GM19023 (cell line): ENCODE measurements around the gene ZDHHC1.

Experiments used
- ATAC-seq: cut with Tn5 transposase; IDR thresholded peaks from one replicate; pipeline ENCODE4 v1.9.1; 2021; ENCODE audit warnings: mild to moderate bottlenecking, moderate library complexity; ENCODE audit not compliant: unreplicated experiment

Gene ZDHHC1

DNA sequence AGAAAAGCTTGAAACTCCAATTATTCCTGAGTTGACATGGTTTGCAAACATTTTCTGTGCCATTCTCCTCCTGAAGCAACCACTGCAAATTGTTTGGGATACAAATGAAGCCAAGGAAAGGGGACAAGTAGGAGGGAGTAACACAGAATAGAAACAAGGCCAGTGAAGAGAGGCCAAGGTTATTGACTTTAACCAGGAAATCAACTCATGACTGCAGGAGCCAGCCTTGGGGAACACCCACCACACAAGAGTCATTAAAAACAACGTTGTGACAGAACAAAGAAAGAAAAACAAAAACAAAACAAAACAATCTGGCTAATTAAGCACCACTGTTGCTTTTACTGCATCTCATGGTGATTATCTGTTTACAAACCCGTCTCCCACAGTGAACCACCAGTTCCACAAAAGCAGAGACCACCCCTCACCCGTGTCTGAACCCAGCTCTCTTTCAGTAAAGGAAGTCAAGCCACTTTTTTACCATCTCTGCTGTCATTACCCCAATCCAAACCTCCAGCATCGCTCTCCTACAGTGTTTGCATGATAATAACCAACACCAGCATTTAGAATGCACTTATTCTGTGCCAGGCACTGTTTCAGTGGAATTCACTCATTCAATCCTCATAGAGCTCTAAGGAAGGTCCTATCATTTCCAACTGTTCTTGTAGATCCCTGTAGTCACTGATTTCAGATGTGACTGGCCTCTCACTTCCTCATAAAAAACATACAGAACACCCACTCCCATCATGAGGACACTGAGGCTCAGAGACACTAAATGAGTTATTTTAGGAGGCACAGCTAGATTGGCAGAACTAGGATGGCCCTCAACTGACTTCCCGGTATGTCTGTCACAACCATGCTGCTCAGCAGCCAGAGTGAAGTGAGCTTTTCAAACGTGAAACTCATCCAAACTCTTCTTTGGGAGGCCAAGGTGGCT is 2.0 kb downstream of the ZDHHC1 start:
- no peak for ATAC-seq

DNA sequence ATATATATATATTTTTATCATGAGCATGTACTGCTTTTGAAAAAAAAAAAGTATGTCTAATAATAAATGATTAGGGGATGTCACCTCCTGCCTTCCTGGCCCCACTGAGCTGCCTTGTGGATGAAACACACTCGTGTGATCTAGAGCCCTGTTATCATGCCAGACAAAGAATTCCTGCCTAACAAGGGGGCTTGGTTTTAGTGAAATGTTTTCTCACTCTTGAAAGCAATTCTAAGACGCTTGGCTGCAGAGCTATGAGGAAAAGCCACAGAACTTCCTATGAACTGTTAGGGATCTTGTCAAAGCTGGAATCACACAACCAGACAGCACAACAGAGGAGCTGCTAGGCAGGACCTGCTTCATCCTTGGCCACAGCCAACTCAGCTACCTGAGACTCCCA is 4.0 kb downstream of the ZDHHC1 start:
- ATAC-seq = no peak

DNA sequence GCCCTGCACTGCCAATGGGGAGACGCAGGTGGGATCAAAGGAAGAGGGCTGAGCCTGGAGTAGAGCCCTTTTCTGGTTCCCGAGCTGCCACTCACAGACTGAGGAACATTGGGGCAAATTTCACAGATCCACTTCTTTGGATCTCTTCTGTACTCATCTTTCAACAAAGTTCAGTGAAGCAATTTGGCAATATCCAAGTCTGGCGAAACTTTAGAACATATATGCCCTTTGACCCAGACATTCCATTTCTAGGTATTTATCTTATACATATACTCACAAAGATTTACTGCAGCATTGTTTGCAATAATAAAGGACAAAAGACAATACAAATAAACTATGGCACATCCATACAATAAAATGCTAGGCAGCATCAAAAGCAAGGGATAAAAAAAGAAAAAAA is 4.9 kb downstream of the ZDHHC1 start:
- ATAC-seq = no peak

DNA sequence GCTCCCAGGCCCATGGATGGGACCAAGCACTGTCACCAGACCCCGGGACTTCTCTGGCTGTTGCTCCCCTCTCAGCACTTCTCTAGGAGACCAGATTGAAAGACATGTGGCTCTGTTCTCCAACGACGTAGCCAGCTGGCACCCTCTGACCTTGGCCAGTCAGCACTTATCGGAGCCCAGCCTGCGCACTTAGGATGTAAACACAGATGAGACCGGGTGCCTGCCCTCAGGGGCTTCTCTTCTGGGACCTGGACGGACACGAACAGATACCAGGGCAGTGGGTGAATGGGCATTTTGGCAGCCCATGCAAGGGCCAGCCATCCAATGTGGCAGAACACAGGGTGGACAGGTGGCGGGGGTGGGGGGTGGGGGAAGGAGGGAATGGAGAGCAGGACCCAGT is 6.6 kb downstream of the ZDHHC1 start:
- ATAC-seq = no peak

DNA sequence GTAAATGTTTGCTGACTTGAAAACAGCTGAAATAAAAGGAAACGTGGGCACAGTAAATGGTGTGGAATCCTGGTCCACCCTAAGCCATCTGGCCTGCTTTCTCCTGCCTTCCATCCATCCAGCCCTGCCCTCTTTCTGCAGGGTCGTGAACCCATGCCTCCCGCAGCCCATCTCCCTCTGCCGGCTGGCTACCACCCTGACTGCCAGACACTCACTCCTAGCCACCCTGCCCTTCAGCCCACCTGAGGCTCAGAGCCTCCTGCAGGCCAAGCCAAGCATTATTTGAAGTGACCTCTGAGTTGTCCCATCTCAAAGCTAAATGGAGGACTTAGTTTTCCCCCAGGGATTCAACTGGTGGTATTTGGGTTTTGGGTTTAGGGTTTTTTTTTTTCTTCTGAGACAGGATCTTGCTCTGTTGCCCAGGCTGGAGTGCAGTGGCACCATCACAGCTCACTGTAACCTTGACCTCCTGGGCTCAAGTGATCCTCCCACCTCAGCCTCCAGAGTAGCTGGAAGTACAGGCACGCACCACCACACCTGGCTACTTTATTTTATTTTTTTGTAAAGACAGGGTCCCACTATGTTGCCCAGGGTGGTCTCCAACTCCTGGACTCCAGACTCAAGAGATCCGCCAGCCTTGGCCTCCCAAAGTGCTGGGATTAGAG is 8.4 kb downstream of the ZDHHC1 start:
- ATAC-seq = no peak

DNA sequence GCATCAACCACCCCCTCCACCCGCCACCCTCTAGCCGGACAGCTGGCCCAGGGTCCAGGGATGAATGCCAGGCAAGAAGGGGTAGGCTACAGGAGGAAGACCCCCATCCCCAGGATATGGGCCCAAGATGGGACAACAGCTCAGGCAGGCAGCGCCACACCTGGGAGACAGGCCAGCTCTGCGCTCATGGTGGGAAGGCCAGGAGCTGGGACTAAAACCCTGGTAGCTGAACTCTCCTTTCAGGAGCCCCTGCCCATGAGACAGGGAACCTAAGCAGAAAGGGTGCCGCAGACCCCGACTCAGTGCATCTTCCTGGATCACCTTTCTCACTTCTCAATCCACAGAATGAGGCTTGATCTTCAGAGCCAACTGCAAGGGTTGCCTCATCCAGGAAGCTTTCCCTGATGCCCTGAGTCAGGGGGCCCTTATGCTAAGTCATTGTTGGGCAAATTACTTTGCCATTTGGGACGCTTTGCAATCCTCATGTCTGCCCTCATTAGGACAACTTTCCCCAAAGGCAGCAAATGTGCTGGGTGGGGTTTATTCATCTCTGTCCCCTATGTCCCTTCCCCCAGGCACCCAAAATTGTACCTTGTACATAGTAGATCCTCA is 9.0 kb downstream of the ZDHHC1 start:
- no peak for ATAC-seq

DNA sequence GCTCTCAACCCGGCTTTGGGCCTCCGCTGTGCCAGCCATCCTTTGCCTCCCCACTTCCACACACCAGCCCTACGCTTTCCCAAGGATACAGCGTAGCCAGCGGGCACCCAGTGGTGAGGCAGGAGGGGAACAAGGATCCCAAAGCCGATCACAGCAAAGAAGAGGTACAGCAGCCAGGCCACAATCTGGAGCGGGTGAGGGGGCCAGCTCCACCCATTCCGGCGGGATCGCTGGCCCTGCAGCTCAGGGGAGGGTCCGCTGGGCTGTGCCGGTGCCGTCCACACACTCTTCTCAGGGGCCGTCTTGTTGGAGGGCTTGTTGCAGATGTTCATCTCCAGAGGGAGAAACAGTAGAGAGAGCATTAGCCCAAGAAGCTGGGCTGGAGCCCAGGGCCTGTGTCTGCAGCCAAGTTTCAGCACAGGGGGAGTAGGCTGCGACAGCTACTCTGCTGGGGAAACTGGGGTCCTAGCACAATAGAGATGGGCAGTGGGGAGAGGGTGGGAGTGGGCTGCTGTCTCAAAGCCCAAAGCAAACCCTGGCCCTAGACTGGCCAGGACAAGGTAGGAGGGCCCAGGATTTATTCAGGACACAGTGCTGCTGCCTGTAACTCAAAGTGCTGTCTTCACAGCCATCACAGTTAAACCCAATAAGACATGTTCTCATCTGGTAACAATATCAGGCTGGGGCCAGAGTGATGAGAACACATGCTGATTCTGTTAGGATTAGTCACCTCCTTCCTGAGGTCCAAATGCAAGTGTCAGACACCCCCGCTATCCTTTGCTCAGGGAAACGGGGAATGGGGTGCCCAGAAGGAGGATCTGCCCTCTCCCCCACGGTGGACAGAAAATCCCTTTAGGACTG is 9.9 kb downstream of the ZDHHC1 start:
- no peak for ATAC-seq

DNA sequence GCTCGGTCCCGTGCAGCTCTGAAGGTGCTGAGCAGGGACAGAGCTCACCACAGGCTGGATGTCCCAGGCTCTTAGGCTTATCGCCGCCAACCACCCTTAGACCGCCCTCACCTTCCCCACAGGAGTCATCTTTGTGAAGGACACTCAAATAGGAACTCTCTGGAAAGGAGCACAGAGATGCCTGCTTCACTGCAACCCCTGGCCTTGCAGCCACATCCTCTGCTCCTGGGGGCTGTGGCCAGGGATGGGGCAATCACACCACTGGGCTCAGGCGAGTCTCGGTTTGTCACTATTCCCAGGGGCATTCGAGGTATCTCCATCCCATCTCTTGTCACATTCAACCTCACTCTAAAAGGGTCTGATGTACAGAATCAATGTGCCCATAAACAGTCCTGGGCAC is 10.9 kb downstream of the ZDHHC1 start:
- no peak for ATAC-seq

DNA sequence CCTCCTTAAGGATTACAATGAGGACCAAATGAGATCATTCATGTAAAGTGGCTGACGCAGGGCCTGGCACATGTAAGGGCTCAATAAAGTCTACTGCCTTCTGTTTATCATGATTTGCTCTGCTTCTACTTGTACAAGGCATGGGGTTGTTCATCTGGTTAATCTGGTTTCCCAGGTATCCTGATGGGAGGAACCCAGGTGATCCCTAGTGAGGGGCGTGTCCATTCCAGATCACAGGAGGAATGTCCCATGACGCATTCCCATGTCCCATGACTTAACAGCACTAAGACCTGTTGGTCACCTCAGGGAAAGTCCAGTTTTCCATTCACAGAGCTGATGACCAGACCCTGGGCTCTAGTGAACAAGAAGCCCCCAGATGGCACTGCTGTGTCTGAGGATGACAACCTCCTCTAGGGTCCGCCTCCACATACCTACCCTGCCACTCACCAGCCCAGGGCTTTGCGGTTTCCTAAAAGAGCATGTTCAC is 11.5 kb downstream of the ZDHHC1 start:
- ATAC-seq = no peak

DNA sequence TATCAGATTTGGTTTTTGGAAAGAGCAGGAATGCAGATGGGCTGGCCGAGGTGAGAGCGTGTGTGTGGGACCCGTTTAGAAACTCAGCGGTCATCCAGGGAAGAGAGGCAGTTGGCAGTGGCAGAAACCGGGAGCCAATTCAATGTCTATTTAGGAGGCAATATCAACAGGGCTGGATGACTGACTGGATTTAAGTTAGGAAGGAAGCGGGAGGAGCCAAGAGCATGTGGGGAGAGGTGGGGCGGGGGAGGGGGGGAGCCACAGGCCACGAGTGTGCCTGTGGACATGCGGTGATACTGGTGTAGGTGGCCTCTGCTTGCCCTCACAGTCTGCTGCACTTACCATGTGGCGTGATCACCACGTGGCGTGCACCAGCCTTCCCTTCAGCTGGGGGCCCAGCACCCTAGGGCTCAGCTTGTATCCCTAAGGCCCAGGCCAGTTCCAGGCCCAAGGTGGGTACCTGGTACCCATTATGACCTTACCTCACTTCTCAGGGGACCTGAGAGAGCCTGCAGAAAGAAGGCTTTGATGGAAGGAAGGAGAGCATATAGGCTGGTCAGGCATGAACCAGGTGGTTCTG is 12.2 kb downstream of the ZDHHC1 start:
- ATAC-seq = no peak

DNA sequence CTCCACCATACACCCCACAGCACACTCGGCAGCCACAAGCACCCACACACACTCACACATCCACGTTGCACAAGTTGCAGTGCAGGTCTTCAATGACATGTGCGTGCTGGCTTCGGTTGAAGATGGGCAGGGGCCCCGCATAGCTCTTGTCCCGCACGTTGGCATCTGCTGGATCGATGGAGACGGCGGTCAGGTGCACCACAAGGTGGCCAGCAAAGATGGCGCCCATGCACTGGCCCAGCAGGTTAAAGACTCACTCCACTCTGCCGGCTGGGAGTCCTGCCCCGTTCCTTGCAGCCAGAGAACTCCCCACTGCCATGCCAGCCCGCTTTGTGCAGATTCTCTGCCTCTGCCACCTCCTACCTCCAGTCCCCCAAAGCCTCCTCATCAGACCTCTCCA is 15.4 kb downstream of the ZDHHC1 start:
- no peak for ATAC-seq

DNA sequence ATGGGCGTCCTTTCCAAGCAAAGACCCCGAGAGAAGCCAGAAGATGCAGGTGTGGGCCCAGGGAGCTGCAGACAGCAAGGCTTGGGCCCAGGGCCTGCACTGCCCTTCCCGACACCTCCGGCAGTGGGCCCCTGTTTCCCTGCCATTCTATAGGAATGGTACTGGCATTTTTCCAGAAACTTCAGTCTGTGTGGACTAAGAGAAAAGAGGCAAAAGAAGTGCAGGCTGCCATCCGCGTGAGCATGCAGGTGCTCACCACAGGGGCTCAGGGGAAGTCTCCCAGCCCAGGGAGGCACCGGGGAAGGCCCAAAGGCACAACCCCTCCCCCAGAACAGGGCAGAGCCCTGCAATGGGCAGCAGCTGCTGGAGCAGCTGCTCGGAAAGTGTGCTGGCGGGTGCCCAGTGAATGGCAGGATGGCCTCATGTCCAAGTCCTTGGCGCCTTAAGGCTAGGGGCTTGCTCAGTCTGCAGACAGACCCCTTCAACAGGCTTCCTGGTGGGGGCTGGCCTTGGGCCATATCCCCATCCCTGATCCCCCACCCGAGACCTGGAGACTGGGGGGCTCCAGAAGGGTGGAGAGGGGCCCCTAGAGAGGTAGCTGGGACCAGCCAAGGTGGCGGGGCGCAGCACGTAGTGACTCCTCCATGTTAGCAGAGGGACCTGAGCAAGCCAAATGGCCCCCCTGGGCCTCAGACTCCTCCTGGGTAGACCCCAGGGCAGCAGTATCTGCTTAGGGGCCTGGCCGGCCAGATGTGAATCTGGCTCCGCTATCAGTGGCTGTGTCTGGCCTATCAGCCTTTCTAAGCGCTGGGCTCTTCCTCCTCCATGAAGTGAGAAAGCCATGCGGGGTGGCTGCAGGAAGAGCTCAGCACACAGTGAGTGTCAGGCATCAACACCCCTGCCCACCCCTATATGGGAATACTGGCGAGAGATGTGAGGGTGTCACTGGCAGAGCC is 16.2 kb downstream of the ZDHHC1 start:
- no peak for ATAC-seq

DNA sequence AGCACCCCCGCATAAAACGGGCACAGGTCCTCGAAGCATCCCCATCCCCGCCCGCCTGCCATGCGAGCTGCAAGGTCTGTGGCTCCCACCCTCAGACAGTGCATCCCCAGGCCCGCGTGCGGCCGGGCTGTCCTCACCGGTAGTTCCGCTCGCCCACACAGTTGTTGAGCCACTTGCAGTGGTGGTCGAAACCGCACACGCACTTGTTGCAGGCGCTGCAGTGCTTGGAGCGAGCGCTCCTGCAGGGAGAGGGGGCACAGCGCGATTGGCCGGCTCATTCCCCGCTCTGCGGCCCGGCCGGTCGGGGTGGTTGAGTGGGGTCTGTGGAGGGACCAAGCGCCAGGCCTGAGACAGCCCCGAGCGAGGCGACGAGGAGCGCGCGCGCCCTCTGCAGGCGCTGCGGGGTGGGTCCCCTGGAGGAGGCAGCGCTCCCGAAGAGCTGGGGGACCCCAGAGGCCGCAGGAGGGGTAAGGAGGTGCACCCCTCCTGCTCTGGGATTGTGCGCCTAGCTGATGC is 17.0 kb downstream of the ZDHHC1 start:
- ATAC-seq = no peak

DNA sequence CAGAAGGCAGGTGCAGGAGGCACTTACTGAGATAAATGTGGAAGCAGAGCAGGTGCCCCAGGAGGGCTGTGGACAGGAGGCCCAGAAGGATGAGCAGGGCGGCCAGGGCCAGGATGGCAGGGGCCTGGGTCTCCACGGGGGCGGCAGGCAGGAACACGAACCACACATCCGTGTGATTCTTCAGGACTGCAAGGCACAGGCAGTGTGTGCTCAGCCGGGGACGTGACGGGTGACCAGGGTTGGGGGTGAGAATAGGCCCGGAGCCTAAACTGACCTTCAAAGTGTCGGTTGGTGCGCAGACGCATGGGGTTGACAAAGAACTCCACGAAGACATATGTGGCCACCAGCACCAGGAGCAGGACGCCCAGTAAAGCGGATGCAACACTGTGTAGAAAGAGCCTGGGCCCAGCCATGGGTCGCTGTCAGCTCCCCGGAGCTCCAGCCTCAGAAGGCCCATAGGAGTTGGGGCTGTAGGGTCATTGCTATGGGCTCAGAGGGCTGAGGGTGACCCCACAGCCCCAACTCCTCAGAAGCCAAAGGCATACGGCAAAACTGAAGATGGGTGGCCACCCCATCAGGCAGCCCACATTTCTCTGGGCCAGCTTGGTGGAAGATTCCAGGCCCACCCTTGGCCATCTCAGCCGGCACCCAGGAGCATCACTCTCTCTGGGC is 17.6 kb downstream of the ZDHHC1 start:
- no peak for ATAC-seq

DNA sequence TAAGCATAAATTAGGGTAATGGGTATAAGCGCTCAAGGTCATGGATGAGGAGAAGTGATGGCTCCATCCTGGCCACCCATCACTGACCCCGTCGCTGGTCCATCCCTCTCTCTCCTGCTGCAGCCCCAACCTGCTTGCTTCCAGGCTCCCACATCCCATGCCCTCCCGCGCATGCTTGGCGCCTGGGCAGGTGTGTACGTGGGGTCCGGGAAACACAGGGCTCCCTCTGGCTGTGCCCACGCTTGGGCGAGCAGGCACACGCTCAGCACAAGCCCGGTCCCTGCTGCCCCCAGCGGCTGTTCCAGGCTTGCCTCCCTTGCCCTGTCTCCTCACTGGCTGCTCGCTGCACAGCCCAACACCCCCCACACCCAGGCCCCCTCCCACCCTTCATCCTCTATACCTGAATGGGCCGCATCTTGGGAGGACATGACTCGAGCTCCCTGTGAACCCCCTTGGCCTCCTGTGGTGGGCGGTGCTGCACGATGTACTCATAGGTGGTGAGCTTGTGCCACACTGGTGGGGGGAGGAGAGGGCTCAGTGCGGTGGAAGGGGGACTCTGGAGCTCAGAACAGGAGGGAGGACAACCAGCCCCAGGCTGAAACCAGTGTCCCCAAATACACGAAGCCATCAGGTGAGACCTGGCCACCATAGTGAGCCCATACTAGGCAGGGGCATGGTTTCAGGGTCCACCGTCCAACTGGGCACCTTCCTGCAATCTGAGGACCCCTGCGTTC is 18.3 kb downstream of the ZDHHC1 start:
- no peak for ATAC-seq

DNA sequence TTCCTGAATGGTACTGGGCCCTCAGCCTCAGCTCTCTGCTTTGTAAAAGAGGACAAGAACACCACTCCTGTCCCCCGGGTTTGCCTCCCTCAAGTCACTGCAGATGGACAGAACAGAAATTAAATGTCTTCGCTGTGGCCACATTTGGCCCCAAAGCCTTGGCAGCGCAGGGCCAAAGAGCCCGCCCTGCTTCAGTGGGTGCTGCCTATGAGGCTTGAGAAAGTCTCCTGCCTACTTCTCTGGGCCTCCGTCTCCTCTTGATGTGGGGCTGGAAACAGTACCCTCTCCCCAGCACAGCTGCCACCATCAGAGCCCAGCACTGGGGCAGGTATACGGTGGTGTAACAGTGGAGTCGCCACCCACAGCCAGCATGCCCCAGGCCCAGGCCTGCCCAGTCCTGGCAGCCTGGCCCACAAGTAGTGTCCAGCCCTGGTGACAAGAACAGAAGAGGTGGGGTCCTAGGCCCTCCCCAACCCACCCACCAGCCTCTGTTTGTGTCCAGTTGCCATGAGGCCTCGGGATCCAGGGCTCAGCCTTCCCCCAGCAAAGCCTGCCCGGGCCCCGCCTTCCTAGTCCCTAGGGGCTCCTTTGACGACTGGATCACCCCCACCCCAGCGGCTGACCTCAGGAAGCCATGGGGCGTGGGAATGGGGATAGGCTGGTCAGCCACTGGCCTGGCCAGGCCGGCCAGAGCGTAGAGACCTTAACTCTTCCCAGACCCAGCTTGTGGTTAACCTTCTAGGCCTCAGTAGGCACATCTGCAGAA is 19.1 kb downstream of the ZDHHC1 start:
- no peak for ATAC-seq
